Mesothelial cell of epicardium (in vitro differentiated cells): ENCODE results near the gene STK10. TPM values are rescaled to one million over a fixed set of nuclear protein-coding genes. Genes with fewer than 3 reads are reported as not detected.

Source experiments
- DNase-seq, 2 experiments: peaks; one replicate each; pipeline ENCODE4 v3.0.0; 2021; ENCODE audit warnings: low spot score in 2 of 2; ENCODE audit not compliant: unreplicated experiment in 2 of 2
- H3K27ac Mint-ChIP-seq: 2 replicates; pipeline ENCODE4 v1.8.0; 2021; ENCODE audit warnings: mixed read lengths
- H3K27me3 Mint-ChIP-seq: 2 replicates; pipeline ENCODE4 v1.8.0; 2021; ENCODE audit warnings: low read depth, mixed read lengths
- H3K36me3 Mint-ChIP-seq: 2 replicates; pipeline ENCODE4 v1.8.0; 2021; ENCODE audit warnings: mixed read lengths
- H3K4me1 Mint-ChIP-seq: 2 replicates; pipeline ENCODE4 v1.8.0; 2021; ENCODE audit warnings: mixed read lengths
- H3K4me3 Mint-ChIP-seq: 2 replicates; pipeline ENCODE4 v1.8.0; 2021; ENCODE audit warnings: mild to moderate bottlenecking, moderate library complexity, mixed read lengths
- H3K9me3 Mint-ChIP-seq: 2 replicates; pipeline ENCODE4 v1.8.0; 2021; ENCODE audit warnings: mixed read lengths
- total RNA-seq: library from RNA; stranded (reverse); gene quantifications from 3 replicates; pipeline ENCODE4 v1.2.1, GENCODE V29; 2021
- TF ChIP-seq, protein P1 (sequence below): fragments of 200-600 bp; sonication (generic); IDR thresholded peaks from one replicate; pipeline ENCODE4 v1.5.0; 2021; ENCODE audit warnings: antibody characterized with exemption; ENCODE audit not compliant: unreplicated experiment

Gene STK10
- total RNA-seq, 1 donor from 2014 or later, result 15.5 TPM

DNA sequence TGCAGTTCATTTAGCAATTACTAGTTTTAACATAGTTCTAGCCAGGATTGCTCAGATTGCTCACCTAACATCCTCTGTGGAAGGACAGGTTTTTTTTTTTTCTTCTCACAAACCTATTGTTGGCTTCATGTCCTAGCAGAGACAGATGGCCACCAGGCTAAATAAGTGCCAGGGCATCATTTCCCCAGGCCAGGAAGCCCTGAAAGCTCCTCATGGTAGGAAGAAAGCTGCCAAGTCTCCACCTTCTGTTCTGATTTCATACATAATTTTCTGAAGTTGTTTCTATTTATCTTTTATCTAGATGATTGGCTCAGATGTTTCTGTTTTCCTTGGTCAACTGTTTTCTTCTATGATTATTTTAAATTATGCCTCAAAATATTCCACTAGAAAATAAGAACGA, 37.0 kb upstream of the STK10 start:
- Mint-ChIP-seq H3K36me3 (peaks cover 49% of the 10 kb centered on the region), H3K27ac (peak overlapping the region; percentile 23)

DNA sequence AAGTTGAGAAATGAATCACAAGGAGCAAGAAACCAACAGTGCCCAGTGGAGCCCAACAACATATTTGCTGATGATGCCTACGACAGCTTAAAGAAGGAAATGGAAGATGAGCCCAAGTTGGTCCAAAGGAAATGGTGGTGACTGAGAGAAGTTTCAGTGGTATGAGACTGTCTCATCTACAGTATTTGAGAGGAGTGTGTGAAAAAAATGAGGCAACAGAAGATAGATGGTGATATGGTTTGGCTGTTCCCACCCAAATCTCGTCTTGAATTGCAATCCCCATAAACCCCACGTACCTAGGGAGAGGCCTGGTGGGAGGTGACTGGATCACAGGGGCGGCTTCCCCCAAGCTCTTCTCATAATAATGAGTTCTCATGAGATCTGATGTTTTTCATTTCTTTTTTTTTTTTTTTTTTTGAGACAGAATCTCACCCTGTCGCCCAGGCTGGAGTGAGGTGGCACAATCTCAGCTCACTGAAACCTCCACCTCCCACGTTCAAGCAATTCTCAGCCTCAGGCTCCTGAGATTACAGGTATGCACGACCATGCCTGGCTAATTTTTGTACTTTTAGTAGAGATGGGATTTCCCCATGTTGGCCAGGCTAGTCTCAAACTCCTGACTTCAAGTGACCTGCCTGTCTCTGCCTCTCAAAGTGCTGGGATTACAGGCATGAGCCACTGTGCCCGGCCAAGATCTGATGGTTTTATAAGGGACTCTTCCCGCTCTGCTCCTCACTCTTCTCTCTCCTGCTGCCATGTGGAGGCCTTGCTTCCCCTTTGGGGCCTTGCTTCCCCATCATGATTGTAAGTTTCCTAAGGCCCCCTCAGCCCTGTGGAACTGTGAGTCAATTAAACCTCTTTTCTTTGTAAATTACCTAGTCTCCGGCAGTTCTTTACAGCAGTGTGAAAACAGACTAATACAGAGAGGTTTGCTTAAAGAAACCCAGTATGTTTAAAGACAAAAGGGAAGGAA, 36.2 kb upstream of the STK10 start:
- no peak overlapping the region for H3K4me3 Mint-ChIP-seq
- no peak for DNase-seq
- peaks cover 54% of the 10 kb centered on the region for H3K36me3 Mint-ChIP-seq
- H3K4me1 Mint-ChIP-seq, result no peaks in the 10 kb centered on the region
- H3K9me3 Mint-ChIP-seq, result peaks cover 13% of the 10 kb centered on the region
- peak overlapping the region; percentile 52 for H3K27ac Mint-ChIP-seq
- TF ChIP-seq, protein P1, sequence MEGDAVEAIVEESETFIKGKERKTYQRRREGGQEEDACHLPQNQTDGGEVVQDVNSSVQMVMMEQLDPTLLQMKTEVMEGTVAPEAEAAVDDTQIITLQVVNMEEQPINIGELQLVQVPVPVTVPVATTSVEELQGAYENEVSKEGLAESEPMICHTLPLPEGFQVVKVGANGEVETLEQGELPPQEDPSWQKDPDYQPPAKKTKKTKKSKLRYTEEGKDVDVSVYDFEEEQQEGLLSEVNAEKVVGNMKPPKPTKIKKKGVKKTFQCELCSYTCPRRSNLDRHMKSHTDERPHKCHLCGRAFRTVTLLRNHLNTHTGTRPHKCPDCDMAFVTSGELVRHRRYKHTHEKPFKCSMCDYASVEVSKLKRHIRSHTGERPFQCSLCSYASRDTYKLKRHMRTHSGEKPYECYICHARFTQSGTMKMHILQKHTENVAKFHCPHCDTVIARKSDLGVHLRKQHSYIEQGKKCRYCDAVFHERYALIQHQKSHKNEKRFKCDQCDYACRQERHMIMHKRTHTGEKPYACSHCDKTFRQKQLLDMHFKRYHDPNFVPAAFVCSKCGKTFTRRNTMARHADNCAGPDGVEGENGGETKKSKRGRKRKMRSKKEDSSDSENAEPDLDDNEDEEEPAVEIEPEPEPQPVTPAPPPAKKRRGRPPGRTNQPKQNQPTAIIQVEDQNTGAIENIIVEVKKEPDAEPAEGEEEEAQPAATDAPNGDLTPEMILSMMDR, result no peak
- no peaks in the 10 kb centered on the region for H3K27me3 Mint-ChIP-seq

More for the DNA sequence above, 37.0 kb upstream of the STK10 start:
- DNase-seq, result no peak
- Mint-ChIP-seq H3K4me3 (no peak overlapping the region), H3K9me3 (peaks cover 5% of the 10 kb centered on the region), H3K27me3 (no peaks in the 10 kb centered on the region), H3K4me1 (no peaks in the 10 kb centered on the region)
- TF ChIP-seq, protein P1, result no peak

DNA sequence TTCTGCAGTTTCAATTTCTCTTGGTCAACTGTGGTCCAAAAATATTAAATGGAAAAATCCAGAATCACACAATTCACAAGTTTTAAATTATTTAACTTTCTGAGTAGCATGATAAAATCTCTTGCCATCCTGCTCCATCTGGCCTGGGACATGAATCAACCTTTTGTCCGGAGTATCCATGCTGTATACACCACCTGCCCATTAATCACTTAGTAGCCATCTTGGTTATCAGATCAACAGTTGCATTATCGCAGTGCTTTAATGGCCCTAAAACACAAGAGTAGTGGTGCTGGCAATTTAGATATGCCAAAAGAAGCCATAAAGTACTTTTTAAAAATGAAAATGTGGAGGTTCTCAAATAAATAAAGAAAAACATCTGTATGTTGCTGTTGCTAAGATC, 31.3 kb upstream of the STK10 start:
- H3K27ac Mint-ChIP-seq, result no peak overlapping the region
- TF ChIP-seq, protein P1, result no peak
- peaks cover 25% of the 10 kb centered on the region for H3K9me3 Mint-ChIP-seq
- H3K4me1 Mint-ChIP-seq, result no peaks in the 10 kb centered on the region
- DNase-seq, result no peak
- H3K4me3 Mint-ChIP-seq, result no peak overlapping the region
- peaks cover 69% of the 10 kb centered on the region for H3K36me3 Mint-ChIP-seq
- H3K27me3 Mint-ChIP-seq, result no peaks in the 10 kb centered on the region

DNA sequence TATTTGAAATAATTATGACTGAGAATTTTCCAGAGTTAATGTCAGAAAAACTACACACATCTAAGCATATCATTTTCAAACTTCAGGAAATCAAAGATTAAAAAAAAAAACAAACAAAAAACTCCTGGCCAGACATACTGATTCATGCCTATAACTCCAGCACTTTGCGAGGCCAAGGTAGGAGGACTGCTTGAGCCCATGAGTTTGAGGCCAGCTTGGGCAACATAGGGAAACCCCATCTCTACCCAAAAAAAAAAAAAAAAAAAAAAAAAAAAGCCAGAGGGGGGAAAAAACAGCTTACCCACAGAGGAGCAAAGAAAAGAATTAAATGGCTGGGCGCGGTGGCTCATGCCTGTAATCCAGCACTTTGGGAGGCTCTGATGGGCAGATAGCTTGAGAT, 28.3 kb upstream of the STK10 start:
- H3K36me3 Mint-ChIP-seq, result peaks cover 64% of the 10 kb centered on the region
- no peak overlapping the region for H3K27ac Mint-ChIP-seq

DNA sequence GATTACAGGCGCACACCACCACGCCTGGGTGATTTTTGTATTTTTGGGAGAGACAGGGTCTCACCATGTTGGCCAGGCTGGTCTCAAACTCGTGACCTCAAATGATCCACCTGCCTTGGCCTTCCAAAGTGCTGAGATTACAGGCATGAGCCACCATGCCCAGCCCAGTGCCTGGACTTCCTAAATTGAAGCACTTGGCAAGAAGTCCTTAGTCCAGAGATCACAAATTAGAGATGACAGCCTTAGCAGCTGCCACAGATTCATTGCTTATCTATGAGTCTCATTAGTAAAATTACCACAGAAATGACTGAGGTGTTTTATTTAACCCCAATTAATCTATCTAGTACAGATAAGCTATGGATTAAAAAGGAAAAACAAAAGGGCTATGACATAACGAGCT, 25.1 kb upstream of the STK10 start:
- Mint-ChIP-seq H3K9me3 (peaks cover 9% of the 10 kb centered on the region), H3K27ac (no peak overlapping the region), H3K36me3 (peaks cover 56% of the 10 kb centered on the region), H3K27me3 (no peaks in the 10 kb centered on the region), H3K4me1 (no peaks in the 10 kb centered on the region), H3K4me3 (no peak overlapping the region)
- TF ChIP-seq, protein P1, result no peak
- no peak for DNase-seq

More for the DNA sequence above, 28.3 kb upstream of the STK10 start:
- Mint-ChIP-seq H3K27me3 (no peaks in the 10 kb centered on the region), H3K4me3 (no peak overlapping the region), H3K9me3 (peaks cover 28% of the 10 kb centered on the region), H3K4me1 (no peaks in the 10 kb centered on the region)
- no peak for DNase-seq
- TF ChIP-seq, protein P1, result no peak
